Measurements from ENCODE around the gene CLDN19.

Gene CLDN19

DNA sequence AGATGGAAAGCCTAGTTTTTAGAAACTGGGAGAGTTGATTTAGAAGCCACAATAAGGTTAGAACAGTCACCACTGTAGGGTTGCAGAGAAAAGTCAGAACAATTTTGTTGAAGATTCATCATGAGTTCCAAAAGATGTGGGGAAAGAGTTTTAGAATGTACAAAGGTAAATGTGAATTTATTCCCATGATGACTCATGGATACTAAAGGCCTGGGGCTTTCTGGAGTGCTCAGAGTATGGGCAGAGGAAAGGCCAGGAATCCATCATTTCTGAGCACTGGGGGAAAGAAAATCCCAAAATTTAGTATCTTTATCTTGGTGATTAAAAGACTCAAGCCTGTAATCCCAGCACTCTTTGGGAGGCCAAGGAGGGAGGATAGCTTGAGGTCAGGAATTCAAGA, 40.0 kb downstream of the CLDN19 start:
- DNase-seq (ENCODE audit: low read depth): no peak

DNA sequence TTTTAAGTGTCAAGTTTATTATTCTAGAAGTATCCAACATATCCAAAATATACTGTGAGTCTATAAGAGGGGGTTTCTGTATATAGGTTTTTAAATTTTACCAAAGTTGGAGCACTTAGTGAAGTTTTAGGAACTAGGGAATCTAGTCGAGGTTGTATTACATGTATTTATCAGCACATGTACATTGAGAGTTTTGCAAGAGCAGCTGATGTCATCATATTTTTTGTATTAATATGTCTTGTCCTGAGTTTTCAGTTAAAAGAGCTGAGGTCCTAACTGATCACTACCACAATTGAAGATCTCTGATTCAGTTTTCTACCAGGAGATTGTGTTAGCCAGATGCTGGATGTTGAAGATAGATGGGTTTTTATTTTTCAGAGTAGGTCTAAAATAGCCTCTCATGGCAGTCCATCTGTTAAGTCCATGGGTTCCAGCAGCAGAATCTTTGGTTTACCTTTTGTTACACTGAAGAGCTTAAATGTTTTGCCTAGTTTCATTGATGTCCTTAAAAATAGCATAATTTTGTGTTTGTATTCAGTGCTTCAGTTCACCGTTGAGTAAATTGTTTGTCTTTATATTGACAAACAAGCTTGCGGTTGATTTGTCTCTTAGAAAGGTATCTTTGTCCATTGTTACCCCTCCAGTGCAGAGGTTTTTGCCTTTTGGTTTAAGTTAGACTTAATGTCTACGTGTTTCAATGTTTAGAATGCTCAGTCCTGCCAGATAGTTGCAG, 41.8 kb downstream of the CLDN19 start:
- no peak for DNase-seq (ENCODE audit: low read depth)

GRCh38 chr1:42692911-42693310, 47.1 kb downstream of the CLDN19 start:
- DNase-seq (ENCODE audit: low read depth): no peak

GRCh38 chr1:42692461-42692860, 47.6 kb downstream of the CLDN19 start:
- DNase-seq (ENCODE audit: low read depth): no peak

DNA sequence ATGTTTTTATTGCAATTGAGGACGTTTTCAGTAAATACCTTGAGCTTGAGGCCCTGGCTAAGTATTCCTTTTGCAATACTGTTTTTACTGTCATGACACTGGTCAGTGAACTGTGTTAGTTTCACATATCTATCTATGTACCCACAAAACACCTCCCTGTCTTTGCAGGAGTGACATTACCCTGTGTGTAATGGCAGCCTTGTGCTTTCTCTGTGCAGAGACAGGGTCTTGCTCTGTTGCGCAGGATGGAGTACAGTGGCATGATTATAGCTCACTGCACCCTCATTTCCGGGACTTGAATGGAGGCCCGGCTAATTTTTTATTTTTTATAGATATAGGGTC, 48.9 kb downstream of the CLDN19 start:
- DNase-seq (ENCODE audit: low read depth): no peak

- DNase-seq (ENCODE audit: low read depth): no peak
Observed at GRCh38 chr1:42690477-42691156, 49.4 kb downstream of the CLDN19 start.

DNA sequence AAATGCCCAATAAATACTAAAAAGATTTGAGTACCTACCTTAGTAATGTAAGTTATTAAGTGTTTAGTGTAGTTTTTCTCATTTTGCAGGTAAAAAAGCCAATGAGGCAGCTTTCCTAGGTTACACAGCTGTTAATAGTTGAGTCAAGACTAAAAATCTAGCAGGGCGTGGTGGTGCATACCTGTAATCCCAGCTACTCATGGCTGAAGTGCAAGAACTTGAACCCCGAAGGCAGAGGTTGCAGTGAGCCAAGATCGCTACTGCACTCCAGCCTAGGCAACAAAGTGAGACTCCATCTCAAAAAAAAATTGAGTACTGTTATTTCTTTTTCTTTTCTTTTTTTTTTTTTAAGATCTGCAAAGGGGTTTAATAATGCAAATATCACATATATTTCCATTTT, 50.1 kb downstream of the CLDN19 start:
- DNase-seq (ENCODE audit: low read depth): no peak

- no peak for DNase-seq (ENCODE audit: low read depth)
Observed at GRCh38 chr1:42686418-42686817, 53.6 kb downstream of the CLDN19 start.

GRCh38 chr1:42684139-42684538, 55.9 kb downstream of the CLDN19 start:
- DNase-seq (ENCODE audit: low read depth): no peak

All from stimulated activated CD8-positive, alpha-beta memory T cell treated with anti-CD3 and anti-CD28 coated beads, Interleukin-12 subunit alpha, Interleukin-12 subunit beta, amount 100 ng/mL, for 1 hour (primary cell).